CD4-positive, alpha-beta T cell treated with Interleukin-4 for 4 hours (primary cell): ENCODE results near the gene FIP1L1.

Experiments used
- DNase-seq: peaks from one replicate; pipeline ENCODE4 v3.0.0-alpha.2; 2020

FIP1L1 gene

GRCh38 chr4:53507058-53507457, 129.6 kb downstream of the FIP1L1 start:
- no peak for DNase-seq

DNA sequence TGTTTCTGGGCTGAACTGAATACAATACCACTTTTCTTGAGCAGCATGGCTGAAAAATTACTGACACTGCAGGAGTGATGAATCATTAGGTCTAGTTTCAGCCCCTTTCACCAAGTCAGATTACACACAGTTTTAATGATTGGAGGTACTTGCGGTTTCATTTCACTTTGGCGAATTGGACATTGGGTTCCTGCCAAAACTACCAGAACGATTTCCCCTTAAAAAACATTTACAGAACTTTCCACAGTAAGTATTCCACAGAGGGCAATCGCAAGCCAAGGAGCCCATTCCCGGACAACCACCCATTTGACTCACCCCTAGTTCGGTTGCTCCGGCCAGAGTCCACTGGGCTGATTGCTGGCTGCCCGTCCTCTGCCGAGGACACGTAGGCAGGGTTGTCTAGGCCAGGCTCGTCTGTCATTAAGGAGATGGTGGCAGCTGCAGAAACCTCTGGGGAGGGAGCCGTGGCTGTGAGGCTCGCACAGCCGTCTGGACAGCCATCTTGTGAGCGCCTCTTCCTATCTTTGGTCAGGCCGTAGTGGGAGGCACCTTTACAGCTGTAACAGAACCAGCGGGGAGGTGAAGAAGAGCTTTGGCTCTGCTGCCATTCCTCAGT, 130.3 kb downstream of the FIP1L1 start:
- no peak for DNase-seq

DNA sequence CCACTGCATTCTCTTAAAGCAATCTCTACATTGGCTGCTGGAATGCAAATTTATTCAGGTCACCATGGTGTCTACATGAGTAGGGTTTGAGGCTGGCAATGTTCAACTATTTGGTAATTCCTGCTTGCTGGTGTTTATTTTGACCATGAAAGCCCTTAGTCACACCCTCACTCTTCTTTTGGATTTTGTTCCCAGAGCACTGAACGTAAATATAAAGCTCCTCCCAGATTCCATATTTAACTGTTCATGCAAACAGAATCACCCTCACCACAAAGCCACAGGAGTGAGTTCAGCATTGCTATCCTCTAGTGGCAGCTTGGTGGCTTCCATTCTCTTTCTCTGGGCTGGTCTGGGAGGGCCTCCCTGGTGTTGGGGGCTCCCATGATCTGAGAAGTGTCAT, 131.0 kb downstream of the FIP1L1 start:
- no peak for DNase-seq

DNA sequence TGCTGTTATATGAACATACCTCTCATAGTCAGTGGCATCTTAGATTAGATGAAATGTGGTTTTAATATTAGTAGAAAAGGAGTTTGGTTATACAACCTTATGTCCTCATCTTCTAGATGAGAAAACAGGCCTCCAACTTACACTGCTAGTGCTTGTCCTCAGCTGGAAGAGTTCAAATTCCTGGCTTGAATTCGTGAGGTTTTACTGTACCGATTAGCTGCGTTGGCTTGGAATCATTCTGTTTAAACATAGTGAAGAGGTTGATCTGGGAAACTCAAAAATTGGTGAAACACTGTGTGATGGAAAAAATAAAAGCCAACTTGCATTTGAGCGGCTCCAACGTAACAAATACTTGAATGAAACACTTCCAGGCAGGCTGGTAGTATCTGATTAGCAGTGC, 132.9 kb downstream of the FIP1L1 start:
- no peak for DNase-seq
